GM23248 (cell line): ENCODE data around the gene CLEC2D. TPM values are rescaled to one million over a fixed set of nuclear protein-coding genes. Genes with fewer than 3 reads are reported as not detected.
"Not testable (repeated sequence)": the region's sequence is repeated elsewhere in the genome, so short reads cannot be mapped to it uniquely, and the experiment has no call there.

ENCODE experiments used
- DNase-seq: peaks from one replicate; pipeline ENCODE4 v3.0.0-alpha.2; 2015
- H2AFZ ChIP-seq: fragments of 200-600 bp; sonication (generic); 2 replicates; pipeline ENCODE4 v1.6.1; 2016; ENCODE audit warnings: antibody characterized with exemption
- H3F3A ChIP-seq: fragments of 200-600 bp; sonication (generic); 2 replicates; pipeline ENCODE4 v1.6.1; 2016; ENCODE audit warnings: mild to moderate bottlenecking, antibody characterized with exemption, mixed run types; ENCODE audit not compliant: insufficient read depth
- H3K27ac ChIP-seq: fragments of 200-600 bp; sonication (generic); 2 replicates; pipeline ENCODE4 v1.5.1; 2016; ENCODE audit warnings: mild to moderate bottlenecking
- H3K27me3 ChIP-seq: fragments of 200-600 bp; sonication (generic); replicated peaks from 2 replicates; pipeline ENCODE4 v1.6.1; 2016; ENCODE audit warnings: mild to moderate bottlenecking; ENCODE audit not compliant: insufficient read depth
- H3K36me3 ChIP-seq: fragments of 200-600 bp; sonication (generic); 2 replicates; pipeline ENCODE4 v1.6.1; 2016; ENCODE audit warnings: low read depth, mild to moderate bottlenecking
- H3K4me1 ChIP-seq: fragments of 200-600 bp; sonication (generic); 2 replicates; pipeline ENCODE4 v1.6.1; 2016; ENCODE audit warnings: mild to moderate bottlenecking; ENCODE audit not compliant: insufficient read depth
- H3K4me2 ChIP-seq: fragments of 200-600 bp; sonication (generic); one replicate; pipeline ENCODE4 v1.6.1; 2016; ENCODE audit warnings: mild to moderate bottlenecking; ENCODE audit not compliant: unreplicated experiment
- H3K4me3 ChIP-seq: fragments of 200-600 bp; sonication (generic); 2 replicates; pipeline ENCODE4 v1.5.1; 2016; ENCODE audit warnings: mild to moderate bottlenecking
- H3K79me2 ChIP-seq: fragments of 200-600 bp; sonication (generic); 2 replicates; pipeline ENCODE4 v1.6.1; 2016; ENCODE audit warnings: mild to moderate bottlenecking; ENCODE audit not compliant: insufficient read depth
- H3K9ac ChIP-seq: fragments of 200-600 bp; sonication (generic); 2 replicates; pipeline ENCODE4 v1.6.1; 2016; ENCODE audit warnings: mild to moderate bottlenecking
- H3K9me2 ChIP-seq: fragments of 200-600 bp; sonication (generic); 2 replicates; pipeline ENCODE4 v1.6.1; 2016; ENCODE audit warnings: mixed run types, mild to moderate bottlenecking, moderate library complexity; ENCODE audit not compliant: insufficient read depth
- H3K9me3 ChIP-seq: fragments of 200-600 bp; sonication (generic); one replicate; pipeline ENCODE4 v1.6.1; 2017; ENCODE audit warnings: low read depth
- H4K20me1 ChIP-seq: fragments of 200-600 bp; sonication (generic); 2 replicates; pipeline ENCODE4 v1.6.0; 2016; ENCODE audit not compliant: insufficient read depth
- EZH2 ChIP-seq: fragments of 200-600 bp; sonication (generic); IDR thresholded peaks from 2 replicates; pipeline ENCODE4 v1.6.1; 2018; ENCODE audit warnings: antibody characterized with exemption, mild to moderate bottlenecking; ENCODE audit not compliant: insufficient read depth, poor library complexity, severe bottlenecking
- EZH2phosphoT487 ChIP-seq: fragments of 200-600 bp; sonication (generic); IDR thresholded peaks from 2 replicates; pipeline ENCODE4 v1.6.1; 2018; ENCODE audit warnings: antibody characterized with exemption, moderate library complexity, mild to moderate bottlenecking, low read depth; ENCODE audit not compliant: insufficient read depth
- WGBS, 2 experiments: methylation state at CpG; one replicate each; pipeline ENCODE4 v1.1.6; 2015 to 2017; ENCODE audit warnings: low lambda C conversion rate in 2 of 2, low coverage in 1 of 2; ENCODE audit errors: missing lambda C conversion rate in 2 of 2; 5-methylcytosine and 5-hydroxymethylcytosine counted together
- in situ Hi-C: fragments of 300-500 bp; cut with MboI; formaldehyde crosslinking; loops from 2 replicates; pipeline ENCODE4 v1.15.0; 2020
- polyA plus RNA-seq: library from polyadenylated mRNA; unstranded; fragments of >200 nt; fragmentation: Nextera tagmentation; extraction: Ambion mirVana; gene quantifications from 2 replicates; pipeline ENCODE4 v1.2.1, GENCODE V29; 2016
- total RNA-seq: library from RNA; depleted of rRNA; stranded (reverse); fragments of >200 nt; shearing (Covaris generic); gene quantifications from 2 replicates; pipeline ENCODE4 v1.2.3, GENCODE V29; 2014

Gene CLEC2D
- total and polyA plus RNA-seq, 2 experiments from 2014 or later = 0.54 to 2.8 TPM

GRCh38 chr12:9685915-9686314 is 16.4 kb downstream of the CLEC2D start:
- Histone ChIP-seq H3K36me3 (peaks cover 12% of the 10 kb centered on the region), H3K4me3 (no peak overlapping the region), H3K9me2 (no peaks in the 10 kb centered on the region), H3K9me3 (no peaks in the 10 kb centered on the region), H3K79me2 (no peaks in the 10 kb centered on the region), H3K4me1 (no peaks in the 10 kb centered on the region), H3K9ac (no peak overlapping the region), H3K27me3 (no peaks in the 10 kb centered on the region), H3F3A (no peaks in the 10 kb centered on the region), H3K4me2 (no peak overlapping the region), H4K20me1 (no peaks in the 10 kb centered on the region), H3K27ac (no peak overlapping the region), H2AFZ (no peak overlapping the region)
- in situ Hi-C loops = no loop called here
- DNase-seq = no peak
- no peak for TF ChIP-seq EZH2
- TF ChIP-seq EZH2phosphoT487 = no peak
- 60 to 69% methylated on average over 4 of the region's 4 CpGs for WGBS, 2 experiments

- no peak for TF ChIP-seq EZH2phosphoT487
- no peak for TF ChIP-seq EZH2
- no peak overlapping the region for H3K9ac ChIP-seq
- H3K27ac ChIP-seq = no peak overlapping the region
- no peak overlapping the region for H3K4me3 ChIP-seq
- no peaks in the 10 kb centered on the region for H3K79me2 ChIP-seq
- 87 to 93% methylated on average over 1 of the region's 1 CpG for WGBS, 2 experiments
- DNase-seq = no peak
- H3K4me1 ChIP-seq = no peaks in the 10 kb centered on the region
- no peaks in the 10 kb centered on the region for H3F3A ChIP-seq
- H3K36me3 ChIP-seq = peaks cover 12% of the 10 kb centered on the region
- H3K9me2 ChIP-seq = no peaks in the 10 kb centered on the region
- no peaks in the 10 kb centered on the region for H3K9me3 ChIP-seq
- no peaks in the 10 kb centered on the region for H3K27me3 ChIP-seq
- in situ Hi-C loops = no loop called here
- no peak overlapping the region for H2AFZ ChIP-seq
- H4K20me1 ChIP-seq = no peaks in the 10 kb centered on the region
- no peak overlapping the region for H3K4me2 ChIP-seq
These were observed 17.7 kb downstream of the CLEC2D start for GRCh38 chr12:9687228-9687627.

GRCh38 chr12:9692909-9693308 is 23.4 kb downstream of the CLEC2D start:
- H3K4me2 ChIP-seq = no peak overlapping the region
- H3K4me1 ChIP-seq = no peaks in the 10 kb centered on the region
- no peaks in the 10 kb centered on the region for H3K79me2 ChIP-seq
- no peak overlapping the region for H3K4me3 ChIP-seq
- peak; percentile 8 for DNase-seq
- H3K9me3 ChIP-seq = no peaks in the 10 kb centered on the region
- 86 to 96% methylated on average over 1 of the region's 1 CpG for whole genome bisulfite sequencing, 2 experiments
- TF ChIP-seq EZH2 = no peak
- TF ChIP-seq EZH2phosphoT487 = no peak
- no peaks in the 10 kb centered on the region for H3K9me2 ChIP-seq
- no peak overlapping the region for H2AFZ ChIP-seq
- H3K36me3 ChIP-seq = peaks cover 15% of the 10 kb centered on the region; the same call in 1 of the 2 replicates
- H3K27ac ChIP-seq = no peak overlapping the region
- H4K20me1 ChIP-seq = no peaks in the 10 kb centered on the region
- no peaks in the 10 kb centered on the region for H3F3A ChIP-seq
- H3K27me3 ChIP-seq = no peaks in the 10 kb centered on the region
- in situ Hi-C loops = no loop called here
- H3K9ac ChIP-seq = no peak overlapping the region

GRCh38 chr12:9694241-9694640 is 24.7 kb downstream of the CLEC2D start:
- no peaks in the 10 kb centered on the region for H3F3A ChIP-seq
- TF ChIP-seq EZH2 (no peak), EZH2phosphoT487 (no peak)
- H3K27me3 ChIP-seq = no peaks in the 10 kb centered on the region
- in situ Hi-C loops = no loop called here
- no peaks in the 10 kb centered on the region for H3K9me3 ChIP-seq
- peaks cover 3% of the 10 kb centered on the region; the same call in 1 of the 2 replicates for H3K4me1 ChIP-seq
- no peak overlapping the region for H3K4me3 ChIP-seq
- no peak overlapping the region for H3K9ac ChIP-seq
- H2AFZ ChIP-seq = no peak overlapping the region
- no peaks in the 10 kb centered on the region for H3K79me2 ChIP-seq
- no peaks in the 10 kb centered on the region for H3K9me2 ChIP-seq
- H3K4me2 ChIP-seq = no peak overlapping the region
- no peak for DNase-seq
- H4K20me1 ChIP-seq = no peaks in the 10 kb centered on the region
- WGBS, 2 experiments = 72 to 87% methylated on average over 1 of the region's 1 CpG
- no peak overlapping the region for H3K27ac ChIP-seq
- H3K36me3 ChIP-seq = peaks cover 11% of the 10 kb centered on the region; the same call in 1 of the 2 replicates

- H3K27ac ChIP-seq, H2AFZ ChIP-seq, H4K20me1 ChIP-seq, H3K4me1 ChIP-seq, H3K9me3 ChIP-seq, H3K9me2 ChIP-seq, H3K4me2 ChIP-seq, H3F3A ChIP-seq, H3K4me3 ChIP-seq, DNase-seq, H3K27me3 ChIP-seq, H3K9ac ChIP-seq, in situ Hi-C loops, H3K79me2 ChIP-seq: not testable (repeated sequence)
- WGBS, 2 experiments = 95 to 96% methylated on average over 9 of the region's 9 CpGs
- peaks cover 11% of the 10 kb centered on the region; the same call in 1 of the 2 replicates for H3K36me3 ChIP-seq
These were observed 25.6 kb downstream of the CLEC2D start for GRCh38 chr12:9695150-9695549.

GRCh38 chr12:9695661-9696060 is 26.1 kb downstream of the CLEC2D start:
- H3K4me2 ChIP-seq, in situ Hi-C loops, H3K4me1 ChIP-seq, H3K4me3 ChIP-seq, H3K9me3 ChIP-seq, H3K79me2 ChIP-seq, H2AFZ ChIP-seq, H3F3A ChIP-seq, H3K9ac ChIP-seq, H3K27ac ChIP-seq, DNase-seq, H3K27me3 ChIP-seq, H3K9me2 ChIP-seq, H4K20me1 ChIP-seq: not testable (repeated sequence)
- WGBS, 2 experiments = 92 to 98% methylated on average over 3 of the region's 3 CpGs
- peaks cover 11% of the 10 kb centered on the region; the same call in 1 of the 2 replicates for H3K36me3 ChIP-seq
